ENCODE data around the gene ELMOD1. TPM values are rescaled to one million over a fixed set of nuclear protein-coding genes. Genes with fewer than 3 reads are reported as not detected.

Gene ELMOD1
- total RNA-seq, 1 experiment from 2014 or later, result not detected

- Histone ChIP-seq H3K4me1 (ENCODE audit: insufficient read depth, low read length, poor library complexity, severe bottlenecking) (no peaks in the 10 kb centered on the region), H3K4me3 (ENCODE audit: low read depth, low read length, poor library complexity, severe bottlenecking) (no peak overlapping the region), H3K9me3 (ENCODE audit: low read depth, low read length, poor library complexity, severe bottlenecking) (no peaks in the 10 kb centered on the region), H3K36me3 (ENCODE audit: insufficient read depth, low read length, poor library complexity, severe bottlenecking) (no peaks in the 10 kb centered on the region), H3K27me3 (replicated peaks; ENCODE audit: insufficient read depth, low read depth, low read length, poor library complexity) (peaks cover 11% of the 10 kb centered on the region), H3K27ac (ENCODE audit: low read depth, low read length, poor library complexity, severe bottlenecking) (no peak overlapping the region)
- no peak for DNase-seq (ENCODE audit: low spot score)
- CTCF ChIA-PET, result no interaction called here
- POLR2A ChIA-PET (ENCODE audit: low non-redundant PET), result no interaction called here
- intact Hi-C loops (cut with micrococcal nuclease; ENCODE audit: unreplicated experiment), result no loop called here
- BruUV-seq (replicated peaks), result no TSS peak
- TF ChIP-seq EZH2 (IDR thresholded peaks at IDR 0.05; ENCODE audit: borderline replicate concordance, low read depth, low read length, poor library complexity, severe bottlenecking) (no peak), CTCF (conservative IDR thresholded peaks at IDR 0.05; ENCODE audit: low read depth, low read length) (peak; percentile 45)
Observed at GRCh38 chr11:107606141-107606540, 15.2 kb downstream of the ELMOD1 start.

- peaks cover 8% of the 10 kb centered on the region for H3K27me3 ChIP-seq (replicated peaks; ENCODE audit: insufficient read depth, low read depth, low read length, poor library complexity)
- no peak overlapping the region for H3K4me3 ChIP-seq (ENCODE audit: low read depth, low read length, poor library complexity, severe bottlenecking)
- ChIA-PET POLR2A (ENCODE audit: low non-redundant PET) (no interaction called here), CTCF (no interaction called here)
- intact Hi-C loops (cut with micrococcal nuclease; ENCODE audit: unreplicated experiment), result no loop called here
- H3K36me3 ChIP-seq (ENCODE audit: insufficient read depth, low read length, poor library complexity, severe bottlenecking), result no peaks in the 10 kb centered on the region
- TF ChIP-seq EZH2 (IDR thresholded peaks at IDR 0.05; ENCODE audit: borderline replicate concordance, low read depth, low read length, poor library complexity, severe bottlenecking) (no peak), CTCF (conservative IDR thresholded peaks at IDR 0.05; ENCODE audit: low read depth, low read length) (no peak)
- no TSS peak for BruUV-seq (replicated peaks)
- no peak overlapping the region for H3K27ac ChIP-seq (ENCODE audit: low read depth, low read length, poor library complexity, severe bottlenecking)
- peaks cover 10% of the 10 kb centered on the region for H3K4me1 ChIP-seq (ENCODE audit: insufficient read depth, low read length, poor library complexity, severe bottlenecking)
- no peaks in the 10 kb centered on the region for H3K9me3 ChIP-seq (ENCODE audit: low read depth, low read length, poor library complexity, severe bottlenecking)
- no peak for DNase-seq (ENCODE audit: low spot score)
Observed at GRCh38 chr11:107608809-107609208, 17.9 kb downstream of the ELMOD1 start.

GRCh38 chr11:107609400-107610218 is 18.7 kb downstream of the ELMOD1 start:
- Histone ChIP-seq H3K9me3 (ENCODE audit: low read depth, low read length, poor library complexity, severe bottlenecking) (no peaks in the 10 kb centered on the region), H3K4me1 (ENCODE audit: insufficient read depth, low read length, poor library complexity, severe bottlenecking) (peaks cover 10% of the 10 kb centered on the region), H3K27me3 (replicated peaks; ENCODE audit: insufficient read depth, low read depth, low read length, poor library complexity) (peaks cover 8% of the 10 kb centered on the region), H3K36me3 (ENCODE audit: insufficient read depth, low read length, poor library complexity, severe bottlenecking) (no peaks in the 10 kb centered on the region), H3K4me3 (ENCODE audit: low read depth, low read length, poor library complexity, severe bottlenecking) (no peak overlapping the region), H3K27ac (ENCODE audit: low read depth, low read length, poor library complexity, severe bottlenecking) (no peak overlapping the region)
- ChIA-PET CTCF (no interaction called here), POLR2A (ENCODE audit: low non-redundant PET) (no interaction called here)
- DNase-seq (ENCODE audit: low spot score), result no peak
- no peak for TF ChIP-seq EZH2 (IDR thresholded peaks at IDR 0.05; ENCODE audit: borderline replicate concordance, low read depth, low read length, poor library complexity, severe bottlenecking)
- TF ChIP-seq CTCF (conservative IDR thresholded peaks at IDR 0.05; ENCODE audit: low read depth, low read length), result no peak
- intact Hi-C loops (cut with micrococcal nuclease; ENCODE audit: unreplicated experiment), result no loop called here
- BruUV-seq (replicated peaks), result no TSS peak
